ENCODE data around the gene TRIM2. TPM values are rescaled to one million over a fixed set of nuclear protein-coding genes. Genes with fewer than 3 reads are reported as not detected.

Gene TRIM2
- total and polyA plus RNA-seq, 7 donors, result 1.3 to 7.1 (median 3.9) TPM

DNA sequence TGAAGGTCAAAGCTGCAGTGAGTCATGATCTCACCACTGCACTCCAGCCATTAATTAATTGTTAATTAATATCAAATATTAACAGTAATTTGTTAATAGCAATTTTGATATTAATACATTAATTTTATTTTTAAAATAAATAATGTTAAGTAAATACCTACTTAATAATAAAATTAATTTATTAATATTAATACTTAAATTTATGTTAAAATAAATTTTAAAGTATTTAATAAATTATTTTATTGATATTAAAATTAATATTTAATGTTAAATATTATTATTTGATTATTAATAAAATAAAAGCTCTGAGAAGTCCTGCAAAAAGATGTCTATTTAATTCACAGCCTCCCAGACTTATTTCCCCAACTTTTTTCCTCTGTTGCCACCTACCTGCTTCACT, 25.1 kb upstream of the TRIM2 start:
- no peaks in the 10 kb centered on the region for H3K9me3 ChIP-seq
- intact Hi-C loops (cut with DNase I), result no loop called here
- no peaks in the 10 kb centered on the region for H3K27me3 ChIP-seq (ENCODE audit: insufficient read depth in 3 of 3, low read length in 2 of 3)
- H3K36me3 ChIP-seq (ENCODE audit: insufficient read depth in 1 of 2, low read depth in 1 of 2), result no peaks in the 10 kb centered on the region
- H3K4me3 ChIP-seq, result no peak overlapping the region
- TF ChIP-seq, protein P1, sequence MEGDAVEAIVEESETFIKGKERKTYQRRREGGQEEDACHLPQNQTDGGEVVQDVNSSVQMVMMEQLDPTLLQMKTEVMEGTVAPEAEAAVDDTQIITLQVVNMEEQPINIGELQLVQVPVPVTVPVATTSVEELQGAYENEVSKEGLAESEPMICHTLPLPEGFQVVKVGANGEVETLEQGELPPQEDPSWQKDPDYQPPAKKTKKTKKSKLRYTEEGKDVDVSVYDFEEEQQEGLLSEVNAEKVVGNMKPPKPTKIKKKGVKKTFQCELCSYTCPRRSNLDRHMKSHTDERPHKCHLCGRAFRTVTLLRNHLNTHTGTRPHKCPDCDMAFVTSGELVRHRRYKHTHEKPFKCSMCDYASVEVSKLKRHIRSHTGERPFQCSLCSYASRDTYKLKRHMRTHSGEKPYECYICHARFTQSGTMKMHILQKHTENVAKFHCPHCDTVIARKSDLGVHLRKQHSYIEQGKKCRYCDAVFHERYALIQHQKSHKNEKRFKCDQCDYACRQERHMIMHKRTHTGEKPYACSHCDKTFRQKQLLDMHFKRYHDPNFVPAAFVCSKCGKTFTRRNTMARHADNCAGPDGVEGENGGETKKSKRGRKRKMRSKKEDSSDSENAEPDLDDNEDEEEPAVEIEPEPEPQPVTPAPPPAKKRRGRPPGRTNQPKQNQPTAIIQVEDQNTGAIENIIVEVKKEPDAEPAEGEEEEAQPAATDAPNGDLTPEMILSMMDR (IDR thresholded peaks at IDR 0.05), result no peak
- DNase-seq (no peak), ATAC-seq (no peak)
- H3K4me1 ChIP-seq, result no peaks in the 10 kb centered on the region
- H3K27ac ChIP-seq, result no peak overlapping the region

DNA sequence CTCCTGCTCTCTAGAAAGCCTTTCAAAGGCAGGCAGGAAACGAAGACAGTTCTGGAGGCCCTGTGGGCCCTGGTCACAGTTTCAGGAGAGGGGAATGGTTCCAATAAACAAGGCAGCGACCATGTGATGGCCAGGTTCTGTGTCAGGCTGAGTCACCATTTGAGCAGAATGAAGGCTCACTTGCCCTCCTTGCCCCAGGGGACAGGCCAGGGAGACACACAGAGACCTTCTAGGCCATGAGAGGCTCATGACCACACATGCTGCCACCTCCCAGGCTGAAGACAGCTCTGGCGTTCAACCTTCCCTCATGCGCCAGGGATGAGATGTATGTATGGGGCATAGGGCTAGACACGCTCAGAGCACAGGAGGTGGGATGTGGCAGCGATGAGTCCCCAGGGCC, 22.9 kb upstream of the TRIM2 start:
- no peaks in the 10 kb centered on the region for H3K36me3 ChIP-seq (ENCODE audit: insufficient read depth in 1 of 2, low read depth in 1 of 2)
- DNase-seq, result no peak
- no peaks in the 10 kb centered on the region for H3K9me3 ChIP-seq
- TF ChIP-seq, protein P1 (IDR thresholded peaks at IDR 0.05), result no peak
- no peaks in the 10 kb centered on the region for H3K27me3 ChIP-seq (ENCODE audit: insufficient read depth in 3 of 3, low read length in 2 of 3)
- no peak overlapping the region for H3K27ac ChIP-seq
- no peak overlapping the region for H3K4me3 ChIP-seq
- intact Hi-C loops (cut with DNase I), result no loop called here
- WGBS, 3 donors, result 90 to 95% (median 95%) methylated on average over 6 of the region's 6 CpGs
- H3K4me1 ChIP-seq, result no peaks in the 10 kb centered on the region
- no peak for ATAC-seq

DNA sequence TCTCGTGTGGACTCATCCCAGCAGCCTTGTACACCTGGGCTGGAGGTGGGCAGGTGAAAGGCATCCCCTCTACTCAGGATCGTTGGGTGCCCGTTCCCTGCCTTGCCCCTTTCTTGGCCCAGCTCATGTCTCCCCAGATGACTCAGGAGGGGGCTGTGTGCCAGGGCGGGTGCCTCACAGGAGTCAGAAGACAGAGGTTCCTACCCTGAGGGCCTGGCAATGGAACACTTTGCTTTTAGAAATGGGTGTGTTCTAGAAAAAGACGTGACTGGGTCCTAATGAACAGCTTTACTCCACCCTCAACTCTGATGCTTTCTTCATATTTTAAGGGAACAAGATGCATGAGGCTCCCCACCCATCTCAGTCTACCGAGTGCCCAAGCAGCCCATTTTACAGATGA, 22.5 kb upstream of the TRIM2 start:
- Histone ChIP-seq H3K36me3 (ENCODE audit: insufficient read depth in 1 of 2, low read depth in 1 of 2) (no peaks in the 10 kb centered on the region), H3K9me3 (no peaks in the 10 kb centered on the region), H3K27me3 (ENCODE audit: insufficient read depth in 3 of 3, low read length in 2 of 3) (no peaks in the 10 kb centered on the region), H3K27ac (no peak overlapping the region), H3K4me1 (no peaks in the 10 kb centered on the region), H3K4me3 (no peak overlapping the region)
- DNase-seq (no peak), ATAC-seq (no peak)
- intact Hi-C loops (cut with DNase I), result no loop called here
- 84 to 88% (median 87%) methylated on average over 6 of the region's 6 CpGs for WGBS, 3 donors
- TF ChIP-seq, protein P1 (IDR thresholded peaks at IDR 0.05), result no peak

DNA sequence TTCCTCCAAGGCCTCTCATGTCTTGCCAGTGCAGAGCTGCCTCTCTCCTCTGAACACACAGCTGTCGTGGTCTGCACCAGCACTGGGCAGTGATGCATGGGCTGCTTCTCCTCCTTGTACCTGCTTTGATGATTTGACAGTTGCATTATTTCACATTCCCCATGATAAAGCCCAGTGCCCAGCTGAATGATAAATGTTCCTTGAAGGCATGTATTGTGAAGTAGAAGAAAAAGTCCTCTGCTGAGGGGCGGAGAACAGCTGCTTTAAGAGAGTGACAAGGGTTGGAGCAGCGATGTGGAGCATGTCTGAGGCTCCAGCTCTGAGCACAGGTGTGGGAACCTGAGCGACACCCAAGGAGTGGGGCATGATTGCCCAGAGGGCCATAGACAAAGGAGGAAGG, 21.1 kb upstream of the TRIM2 start:
- WGBS, 3 donors, result 81 to 89% (median 85%) methylated on average over 4 of the region's 4 CpGs
- Histone ChIP-seq H3K4me3 (no peak overlapping the region), H3K36me3 (ENCODE audit: insufficient read depth in 1 of 2, low read depth in 1 of 2) (no peaks in the 10 kb centered on the region), H3K4me1 (no peaks in the 10 kb centered on the region), H3K27ac (no peak overlapping the region), H3K9me3 (no peaks in the 10 kb centered on the region), H3K27me3 (ENCODE audit: insufficient read depth in 3 of 3, low read length in 2 of 3) (no peaks in the 10 kb centered on the region)
- TF ChIP-seq, protein P1 (IDR thresholded peaks at IDR 0.05), result no peak
- ATAC-seq, result no peak
- intact Hi-C loops (cut with DNase I), result no loop called here
- no peak for DNase-seq

DNA sequence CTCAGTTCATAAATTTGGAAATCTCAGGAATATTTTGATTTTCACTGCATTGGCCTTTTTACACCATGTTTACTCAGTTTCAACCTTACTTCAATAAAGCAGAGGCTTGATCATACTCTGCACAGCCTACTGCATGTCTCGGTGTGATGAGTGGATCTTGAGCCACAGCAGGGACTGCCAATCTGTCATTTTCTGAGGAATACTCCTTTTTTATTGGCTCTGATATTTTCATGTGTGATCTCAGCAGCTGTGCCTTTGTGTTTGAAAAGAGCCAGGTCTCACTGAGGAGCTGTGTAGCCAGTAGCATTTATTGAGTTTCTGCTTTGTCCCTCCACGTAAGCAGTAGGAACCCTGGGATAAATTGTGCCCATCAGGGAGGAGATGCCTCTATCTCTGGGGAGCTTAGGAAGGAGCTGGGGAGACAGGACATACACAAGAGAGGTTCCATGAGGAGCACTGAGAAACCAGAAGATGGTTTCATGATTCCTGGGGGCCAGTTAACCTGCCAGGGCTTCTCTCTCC, 18.9 kb upstream of the TRIM2 start:
- TF ChIP-seq, protein P1 (IDR thresholded peaks at IDR 0.05), result no peak
- DNase-seq (no peak), ATAC-seq (no peak)
- WGBS, 3 donors, result 54 to 71% (median 68%) methylated on average over 2 of the region's 2 CpGs
- no peaks in the 10 kb centered on the region for H3K9me3 ChIP-seq
- H3K27me3 ChIP-seq (ENCODE audit: insufficient read depth in 3 of 3, low read length in 2 of 3), result no peaks in the 10 kb centered on the region
- no peak overlapping the region for H3K4me3 ChIP-seq
- no peaks in the 10 kb centered on the region for H3K36me3 ChIP-seq (ENCODE audit: insufficient read depth in 1 of 2, low read depth in 1 of 2)
- intact Hi-C loops (cut with DNase I), result no loop called here
- H3K4me1 ChIP-seq, result no peaks in the 10 kb centered on the region
- no peak overlapping the region for H3K27ac ChIP-seq
